HUDEP-2 (cell line): ENCODE results near the gene CYTL1.
A peak's percentile ranks its signal among the peaks of the same experiment; 100 is the strongest.

Experiments
- DNase-seq, 76 experiments: peaks; one replicate each; lab custom pipeline; 2025; ENCODE audit not compliant: unreplicated experiment in 76 of 76; lab: John Stamatoyannopoulos, UW

CYTL1 gene

GRCh38 chr4:4980621-4981230 lies 38.5 kb downstream of the CYTL1 start:
- DNase-seq: no peak

- DNase-seq: no peak
These were observed 39.3 kb downstream of the CYTL1 start for GRCh38 chr4:4979971-4980370.

GRCh38 chr4:4974727-4975126 lies 44.5 kb downstream of the CYTL1 start:
- DNase-seq: no peak

DNA sequence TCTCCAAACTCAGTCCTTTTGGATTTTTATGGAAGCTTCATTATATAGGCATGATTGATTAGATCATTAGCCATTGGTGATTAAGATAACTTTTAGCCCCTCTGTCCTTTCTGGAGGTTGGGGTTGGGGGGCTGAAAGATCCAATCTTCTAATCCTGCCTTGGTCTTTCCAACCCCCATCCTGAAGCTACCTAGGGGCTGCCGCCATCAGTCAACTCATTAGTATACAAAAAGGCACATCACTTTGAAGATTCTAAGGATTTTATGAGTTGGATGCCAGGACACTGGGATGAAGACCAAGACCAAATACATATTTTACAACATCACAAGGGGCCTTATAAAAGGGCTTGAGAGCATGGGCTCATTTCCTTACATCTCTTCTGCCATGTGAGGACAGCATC lies 47.5 kb downstream of the CYTL1 start:
- DNase-seq: no peak

DNA sequence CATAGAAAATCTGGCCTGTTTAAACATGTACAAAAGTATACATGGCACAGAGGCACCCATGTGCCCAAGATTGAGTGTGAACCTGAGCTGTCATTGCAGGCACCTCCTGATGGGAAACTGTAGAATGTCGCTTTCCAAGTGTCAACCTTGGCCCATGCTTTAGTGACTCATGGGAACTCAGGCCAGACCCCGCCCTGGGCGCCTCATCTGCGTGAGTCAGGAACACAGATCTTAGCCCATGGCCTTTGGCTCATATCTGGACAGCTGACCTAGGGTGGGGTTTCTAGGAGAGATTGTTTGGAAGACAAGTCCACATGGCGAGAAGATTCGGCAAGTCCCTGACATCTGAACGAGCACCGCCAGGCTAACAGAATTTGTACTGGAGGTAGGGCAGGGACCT lies 50.0 kb downstream of the CYTL1 start:
- peak in 2 of 76 experiments; percentile 3 to 10 for DNase-seq

DNA sequence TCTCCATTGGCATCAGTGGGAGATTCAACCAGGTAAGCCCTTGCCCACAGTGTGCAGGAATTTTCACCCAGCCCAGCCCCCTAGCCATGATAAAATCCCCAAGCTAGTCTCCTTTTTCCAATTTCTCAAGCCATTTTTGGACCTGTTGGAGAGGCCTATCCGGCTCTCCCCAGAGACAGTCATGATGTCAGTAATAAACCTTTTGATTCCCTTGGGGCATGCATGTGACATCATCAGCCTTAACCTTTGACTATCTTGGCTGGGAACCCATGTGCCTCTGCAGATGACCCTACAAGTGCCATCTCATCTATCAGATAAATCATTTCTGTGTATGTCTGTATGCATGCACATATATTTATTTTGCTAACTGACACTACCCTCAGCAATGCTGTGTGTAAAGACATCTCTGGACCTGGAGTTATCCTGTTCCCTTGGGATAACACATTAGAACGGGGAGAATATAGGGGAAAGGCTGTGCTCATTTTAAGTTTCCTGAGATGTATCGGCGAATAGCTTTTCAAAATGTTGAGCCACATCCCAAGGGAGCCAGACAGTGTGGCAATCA lies 51.0 kb downstream of the CYTL1 start:
- no peak for DNase-seq
